ENCODE measurements around the gene ARID1A.

Gene ARID1A

GRCh38 chr1:26828411-26828991 lies 132.7 kb downstream of the ARID1A start:
- no peak for DNase-seq

- DNase-seq: no peak
Observed at GRCh38 chr1:26829184-26829911, 133.5 kb downstream of the ARID1A start.

GRCh38 chr1:26831059-26831458 lies 135.2 kb downstream of the ARID1A start:
- DNase-seq: no peak
